IMR-90 (cell line): Measurements from ENCODE around the gene LRRC2. TPM values are rescaled to one million over a fixed set of nuclear protein-coding genes. Genes with fewer than 3 reads are reported as not detected.
A peak's percentile ranks its signal among the peaks of the same experiment; 100 is the strongest.

Experiments used
- ATAC-seq: fragments of 200-7000 bp; cut with Tn5 transposase; 2 replicates; pipeline ENCODE4 v1.9.1; 2020; ENCODE audit warnings: low read depth, mild to moderate bottlenecking, moderate library complexity
- BruUV-seq: library from RNA; stranded (reverse); fragments of 400-500 nt; replicated peaks from 2 replicates; lab custom pipeline; 2021; lab: Mats Ljungman, UMichigan
- CTCF ChIA-PET: fragments of 300-600 bp; formaldehyde crosslinking; extraction: SDS; loops from one replicate; lab custom pipeline; 2021; ENCODE audit warnings: antibody characterized with exemption; lab: Yijun Ruan, JAX
- POLR2A ChIA-PET: fragments of 300-600 bp; sonication (Branson Sonifier 250); formaldehyde crosslinking; loops from one replicate; lab custom pipeline; 2022; ENCODE audit warnings: antibody characterized with exemption; ENCODE audit not compliant: unreplicated experiment; lab: Charles Lee
- DNase-seq: peaks from one replicate; pipeline ENCODE4 v3.0.0; 2013
- H2AFZ ChIP-seq: replicated peaks from 2 replicates; pipeline ENCODE3; 2013; ENCODE audit warnings: low read length, mild to moderate bottlenecking; ENCODE audit not compliant: poor library complexity
- H2AK5ac ChIP-seq: 2 replicates; pipeline ENCODE4 v1.6.1; 2013; ENCODE audit warnings: low read depth, low read length, inconsistent platforms
- H2AK9ac ChIP-seq: replicated peaks from 2 replicates; pipeline ENCODE3; 2013; ENCODE audit warnings: mild to moderate bottlenecking, low read depth, low read length, moderate library complexity; ENCODE audit not compliant: poor library complexity
- H2BK120ac ChIP-seq: 2 replicates; pipeline ENCODE4 v1.6.1; 2013; ENCODE audit warnings: low read depth, low read length, inconsistent platforms
- H2BK15ac ChIP-seq: 3 replicates; pipeline ENCODE4 v1.6.1; 2013; ENCODE audit warnings: low read depth, low read length, inconsistent platforms
- H2BK20ac ChIP-seq: 2 replicates; pipeline ENCODE4 v1.6.1; 2013; ENCODE audit warnings: low read depth, mild to moderate bottlenecking, inconsistent platforms, low read length, moderate library complexity
- H2BK5ac ChIP-seq: 2 replicates; pipeline ENCODE4 v1.6.1; 2013; ENCODE audit warnings: mild to moderate bottlenecking, low read depth, low read length, inconsistent platforms; ENCODE audit not compliant: poor library complexity, severe bottlenecking
- H3K14ac ChIP-seq: replicated peaks from 2 replicates; pipeline ENCODE4 v1.6.1; 2013; ENCODE audit warnings: low read depth, low read length, inconsistent platforms
- H3K18ac ChIP-seq: 2 replicates; pipeline ENCODE4 v1.6.1; 2013; ENCODE audit warnings: low read depth, low read length, control low read depth
- H3K23ac ChIP-seq: 2 replicates; pipeline ENCODE4 v1.6.1; 2013; ENCODE audit warnings: low read depth, low read length, inconsistent platforms
- H3K27ac ChIP-seq: 2 replicates; pipeline ENCODE4 v1.5.1; 2013; ENCODE audit warnings: mild to moderate bottlenecking, control low read depth, low read length; ENCODE audit not compliant: insufficient read depth
- H3K27me3 ChIP-seq: 2 replicates; pipeline ENCODE4 v1.6.1; 2013; ENCODE audit warnings: low read length; ENCODE audit not compliant: control insufficient read depth, insufficient read depth
- H3K36me3 ChIP-seq: 2 replicates; pipeline ENCODE4 v1.6.1; 2013; ENCODE audit warnings: low read length, mixed read lengths; ENCODE audit not compliant: control insufficient read depth, insufficient read depth
- H3K4ac ChIP-seq: 2 replicates; pipeline ENCODE4 v1.6.1; 2013; ENCODE audit warnings: low read depth, low read length, inconsistent platforms
- H3K4me1 ChIP-seq: 2 replicates; pipeline ENCODE4 v1.6.1; 2013; ENCODE audit warnings: low read length, mixed read lengths; ENCODE audit not compliant: control insufficient read depth, insufficient read depth
- H3K4me2 ChIP-seq: 2 replicates; pipeline ENCODE4 v1.6.1; 2013; ENCODE audit warnings: low read depth, mild to moderate bottlenecking, control low read depth, low read length, moderate library complexity
- H3K4me3 ChIP-seq: 2 replicates; pipeline ENCODE4 v1.5.1; 2013; ENCODE audit warnings: low read depth, mild to moderate bottlenecking, control low read depth, low read length, moderate library complexity; ENCODE audit not compliant: insufficient read depth
- H3K56ac ChIP-seq: 2 replicates; pipeline ENCODE4 v1.6.1; 2013; ENCODE audit warnings: low read length, inconsistent platforms; ENCODE audit not compliant: insufficient read depth; ENCODE audit errors: extremely low read depth
- H3K79me1 ChIP-seq, 2 experiments: 2 replicates each; pipeline ENCODE4 v1.6.1; 2013; ENCODE audit warnings: low read length in 2 of 2, inconsistent platforms in 1 of 2, low read depth in 1 of 2
- H3K9ac ChIP-seq: 2 replicates; pipeline ENCODE4 v1.6.1; 2013; ENCODE audit warnings: low read depth, low read length, control low read depth
- H3K9me1 ChIP-seq: 2 replicates; pipeline ENCODE4 v1.6.1; 2013; ENCODE audit warnings: low read length, inconsistent platforms; ENCODE audit not compliant: insufficient read depth
- H3K9me3 ChIP-seq: 2 replicates; pipeline ENCODE4 v1.6.1; 2013; ENCODE audit warnings: low read length; ENCODE audit not compliant: control insufficient read depth, insufficient read depth
- H4K20me1 ChIP-seq: 2 replicates; pipeline ENCODE4 v1.6.1; 2013; ENCODE audit warnings: low read length, inconsistent platforms; ENCODE audit not compliant: insufficient read depth
- H4K5ac ChIP-seq: 2 replicates; pipeline ENCODE4 v1.6.1; 2013; ENCODE audit warnings: mild to moderate bottlenecking, low read depth, low read length, control low read depth
- H4K8ac ChIP-seq, 2 experiments: 2 replicates each; pipeline ENCODE4 v1.6.1; 2013; ENCODE audit warnings: low read depth in 2 of 2, low read length in 2 of 2, control low read depth in 1 of 2, inconsistent platforms in 1 of 2
- H4K91ac ChIP-seq: 2 replicates; pipeline ENCODE4 v1.6.1; 2013; ENCODE audit warnings: low read depth, low read length, inconsistent platforms; ENCODE audit not compliant: insufficient read depth
- BHLHE40 ChIP-seq: fragments of 150-350 bp; IDR thresholded peaks from 2 replicates; pipeline ENCODE4 v1.6.1; 2016; ENCODE audit warnings: mild to moderate bottlenecking, low read depth, low read length
- CHD1 ChIP-seq: IDR thresholded peaks from 2 replicates; pipeline ENCODE4 v1.6.1; 2012; ENCODE audit warnings: low read depth, low read length, improper control_type of control experiment
- FOS ChIP-seq: fragments of 150-350 bp; IDR thresholded peaks from 2 replicates; pipeline ENCODE4 v1.6.1; 2016; ENCODE audit warnings: low read depth, low read length
- MAFK ChIP-seq: IDR thresholded peaks from 2 replicates; pipeline ENCODE4 v1.6.1; 2012; ENCODE audit warnings: low read depth, low read length, improper control_type of control experiment
- POLR2A ChIP-seq: IDR thresholded peaks from 2 replicates; pipeline ENCODE4 v1.6.1; 2012; ENCODE audit warnings: mild to moderate bottlenecking, low read depth, low read length
- USF2 ChIP-seq: fragments of 150-350 bp; IDR thresholded peaks from 2 replicates; pipeline ENCODE4 v1.6.1; 2017; ENCODE audit warnings: mild to moderate bottlenecking, antibody characterized with exemption, low read length, low read depth
- WGBS, 2 experiments: methylation state at CpG; one replicate each; pipeline versions ENCODE4 v1.1.5 to v1.1.7; 2013; ENCODE audit warnings: missing lambda C conversion rate in 2 of 2; ENCODE audit not compliant: insufficient read length in 1 of 2; ENCODE audit errors: extremely low coverage in 2 of 2; 5-methylcytosine and 5-hydroxymethylcytosine counted together
- dilution Hi-C: fragments of 300-500 bp; cut with HindIII; formaldehyde crosslinking; loops from one replicate; pipeline ENCODE4 v1.14.3; 2018; ENCODE audit warnings: low sequenced_read_pairs; ENCODE audit not compliant: unreplicated experiment
- in situ Hi-C: fragments of 300-500 bp; cut with MboI; formaldehyde crosslinking; loops from 3 replicates; pipeline ENCODE4 v1.14.3; 2019; ENCODE audit warnings: low sequenced_read_pairs, inconsistent platforms, mixed read lengths
- intact Hi-C: fragments of 100-400 bp; cut with micrococcal nuclease; formaldehyde crosslinking; loops from 2 replicates; pipeline ENCODE4 v1.10.0; 2022
- polyA plus RNA-seq, 3 experiments: library from polyadenylated mRNA; depleted of rRNA; stranded (reverse); fragments of >200 nt; gene quantifications; 2 replicates each; pipeline ENCODE4 v1.2.3, GENCODE V29; 2012; ENCODE audit warnings: low replicate concordance in 1 of 3
- total RNA-seq: library from RNA; depleted of rRNA; stranded (reverse); fragments of >200 nt; gene quantifications from 2 replicates; pipeline ENCODE4 v1.2.3, GENCODE V29; 2012

The LRRC2 gene
- total and polyA plus RNA-seq, 2 of the 4 experiments (the other 2 are of a cell fraction): 2.9 to 4.1 TPM

- no peak for TF ChIP-seq CHD1
These were observed 73.1 kb downstream of the LRRC2 start (continued) for GRCh38 chr3:46492890-46493547.

GRCh38 chr3:46491089-46492070 is 74.7 kb downstream of the LRRC2 start:
- Histone ChIP-seq H3K4me3 (no peak overlapping the region), H3K18ac (peak overlapping the region; percentile 99), H2BK120ac (peak overlapping the region; percentile 91), H2AFZ (no peak overlapping the region), H3K36me3 (no peaks in the 10 kb centered on the region), H3K14ac (peak overlapping the region; percentile 41), H3K79me1 (no peaks in the 10 kb centered on the region), H4K20me1 (no peaks in the 10 kb centered on the region), H4K5ac (peak overlapping the region; percentile 99), H3K4ac (peak overlapping the region; percentile 83), H3K9me1 (peaks cover 9% of the 10 kb centered on the region), H3K27me3 (no peaks in the 10 kb centered on the region), H2BK20ac (peak overlapping the region; percentile 79), H3K9ac (peak overlapping the region; percentile 21; the same call in 1 of the 2 replicates), H3K23ac (peak overlapping the region; percentile 69), H2AK5ac (peak overlapping the region; percentile 86), H4K8ac (peak overlapping the region; percentile 82 to 92), H3K56ac (peak overlapping the region; percentile 27), H2BK5ac (peak overlapping the region; percentile 99), H2BK15ac (peak overlapping the region; percentile 61; the same call in 2 of the 3 replicates), H3K27ac (peak overlapping the region; percentile 83), H2AK9ac (peak overlapping the region; percentile 34), H3K4me1 (peaks cover 18% of the 10 kb centered on the region), H3K9me3 (no peaks in the 10 kb centered on the region), H3K4me2 (no peak overlapping the region), H4K91ac (peak overlapping the region; percentile 98)
- ChIA-PET CTCF (no interaction called here), POLR2A (no interaction called here)
- in situ Hi-C loops: loop anchor here (25.0 kb wide), 1 partner anchor 396 kb away; the partner anchor contains the start of gene PTH1R
- TF ChIP-seq FOS (no peak), BHLHE40 (no peak), POLR2A (no peak), USF2 (no peak), CHD1 (no peak), MAFK (no peak)
- BruUV-seq: no TSS peak
- ATAC-seq (no peak), DNase-seq (no peak)
- WGBS, 2 experiments: 89% methylated on average over 5 of the region's 11 CpGs; no CpG with 5 or more reads in 1 of the 2 experiments
- dilution Hi-C loops: no loop called here
- intact Hi-C loops: no loop called here
